ENCODE measurements around the gene GRK5.

Gene GRK5

DNA sequence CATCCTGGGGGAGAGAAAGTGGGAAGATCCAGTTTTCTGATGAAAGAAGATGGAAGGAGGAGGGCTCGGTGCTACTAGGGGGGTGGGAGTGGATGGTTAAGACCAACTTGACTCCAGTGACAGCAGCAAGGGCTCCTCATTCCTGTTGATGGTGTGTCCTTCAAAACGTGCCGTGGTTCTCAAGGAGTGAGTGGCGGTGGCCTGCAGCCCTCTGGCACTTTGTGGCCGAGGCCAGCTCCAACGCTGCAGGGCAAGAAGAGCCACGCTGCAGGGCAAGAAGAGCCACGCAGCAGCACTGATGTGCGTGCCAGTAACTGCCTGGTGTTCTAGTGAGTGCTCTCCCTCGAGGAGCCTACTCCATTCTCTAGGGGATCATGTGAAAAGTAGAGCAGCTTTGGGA lies 72.1 kb downstream of the GRK5 start:
- DNase-seq: no peak

DNA sequence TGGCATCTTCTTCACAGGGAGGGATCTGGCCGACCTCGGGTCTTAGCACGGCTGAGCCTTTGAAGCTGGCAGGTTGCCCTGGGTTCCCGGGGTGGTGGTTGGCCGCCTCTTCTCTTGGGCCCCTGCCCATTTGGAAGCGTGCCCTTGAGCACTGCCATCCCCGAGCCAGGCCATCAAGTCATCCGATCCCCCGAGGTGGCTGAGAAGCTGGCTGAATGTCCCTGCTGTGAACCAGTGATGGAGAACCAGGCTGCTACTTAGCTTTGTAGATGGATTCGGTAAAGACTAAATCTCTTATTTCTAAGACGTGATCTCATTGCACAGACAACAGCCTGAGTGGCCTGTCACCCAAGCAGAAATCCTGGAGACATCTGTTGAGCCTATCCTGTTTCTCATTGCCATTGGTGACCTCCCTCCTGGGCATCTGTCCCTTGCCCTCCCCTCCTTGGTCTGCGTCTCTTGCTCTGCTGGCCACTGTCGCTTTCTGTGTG lies 74.3 kb downstream of the GRK5 start:
- DNase-seq: no peak

DNA sequence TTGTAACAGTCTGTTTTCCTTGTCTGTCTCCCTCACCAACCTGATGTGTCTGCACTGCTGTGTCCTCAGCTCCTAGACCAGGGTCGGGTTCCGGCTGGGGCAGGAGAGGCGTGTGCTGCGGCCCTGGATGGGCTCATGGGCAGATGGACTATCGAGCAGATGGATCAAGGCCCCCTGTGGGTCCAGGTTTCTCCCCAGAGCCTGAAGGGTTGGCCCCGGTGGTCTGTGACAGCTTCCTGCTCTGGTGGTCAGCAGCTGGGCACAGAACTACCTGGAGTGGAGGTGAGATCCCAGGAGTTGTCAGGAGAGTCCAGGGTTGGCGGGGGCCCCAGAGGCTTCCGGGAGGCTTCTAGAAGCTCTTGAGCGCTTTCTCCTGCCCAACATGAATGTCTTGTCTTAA lies 75.1 kb downstream of the GRK5 start:
- DNase-seq: no peak

DNA sequence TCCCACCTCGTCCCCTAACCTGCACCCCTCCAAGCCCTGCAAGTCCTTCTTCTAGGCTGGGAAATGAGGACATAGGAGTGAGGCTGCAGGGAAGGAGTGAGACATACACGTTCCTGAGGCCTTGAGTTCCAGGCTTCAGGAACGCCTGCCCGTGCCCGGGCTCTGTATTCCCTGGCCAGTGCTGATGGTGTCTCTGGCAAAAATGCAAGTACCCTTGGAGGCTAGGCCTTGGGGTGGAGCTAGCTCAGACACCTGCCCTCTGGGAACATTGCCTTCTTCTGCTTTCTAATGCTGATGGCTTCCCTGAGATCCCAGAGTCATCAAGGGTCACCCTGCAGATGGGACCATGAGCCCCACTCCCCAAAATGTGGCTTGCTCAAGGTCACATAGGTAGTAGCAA lies 76.0 kb downstream of the GRK5 start:
- no peak for DNase-seq

DNA sequence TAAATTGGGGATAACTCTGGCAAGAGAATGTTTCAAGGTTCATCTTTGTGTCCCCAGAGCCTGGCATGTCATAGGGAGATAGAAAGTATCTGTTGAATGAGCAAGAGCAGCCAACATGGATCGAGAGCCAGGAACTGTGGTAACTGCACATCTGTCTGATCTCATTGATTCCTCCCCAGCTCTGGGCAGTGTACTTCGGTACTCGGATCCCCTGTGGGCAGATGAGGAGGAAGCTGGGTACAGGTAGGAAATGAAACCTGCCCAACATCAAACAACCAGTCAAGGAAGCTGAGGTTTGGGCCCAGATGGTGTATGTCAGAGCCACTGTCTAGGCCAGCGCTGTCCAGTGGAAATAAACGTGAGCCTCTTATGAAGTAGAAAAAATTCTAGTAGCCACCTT lies 76.4 kb downstream of the GRK5 start:
- no peak for DNase-seq

DNA sequence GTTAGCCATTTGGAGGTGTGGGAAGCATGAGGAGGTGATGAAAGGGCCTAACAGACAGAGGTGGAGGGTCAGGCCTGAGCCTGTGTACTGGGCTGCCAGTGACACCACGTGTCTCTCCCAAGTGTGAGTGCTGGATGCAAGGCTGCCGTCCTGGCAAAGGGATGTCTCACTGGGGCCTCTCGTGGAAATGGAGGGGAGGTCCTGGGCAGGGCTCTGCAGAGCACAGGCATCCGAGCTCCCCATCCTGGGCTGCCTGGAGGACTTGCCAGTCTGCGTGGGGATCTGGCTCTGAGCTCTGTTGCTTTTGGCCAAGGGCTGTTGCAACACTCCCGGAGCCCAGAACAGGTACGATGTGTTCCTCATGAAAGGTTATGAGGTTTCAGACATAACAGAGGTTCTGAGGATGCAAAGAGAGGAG lies 77.3 kb downstream of the GRK5 start:
- DNase-seq: no peak

DNA sequence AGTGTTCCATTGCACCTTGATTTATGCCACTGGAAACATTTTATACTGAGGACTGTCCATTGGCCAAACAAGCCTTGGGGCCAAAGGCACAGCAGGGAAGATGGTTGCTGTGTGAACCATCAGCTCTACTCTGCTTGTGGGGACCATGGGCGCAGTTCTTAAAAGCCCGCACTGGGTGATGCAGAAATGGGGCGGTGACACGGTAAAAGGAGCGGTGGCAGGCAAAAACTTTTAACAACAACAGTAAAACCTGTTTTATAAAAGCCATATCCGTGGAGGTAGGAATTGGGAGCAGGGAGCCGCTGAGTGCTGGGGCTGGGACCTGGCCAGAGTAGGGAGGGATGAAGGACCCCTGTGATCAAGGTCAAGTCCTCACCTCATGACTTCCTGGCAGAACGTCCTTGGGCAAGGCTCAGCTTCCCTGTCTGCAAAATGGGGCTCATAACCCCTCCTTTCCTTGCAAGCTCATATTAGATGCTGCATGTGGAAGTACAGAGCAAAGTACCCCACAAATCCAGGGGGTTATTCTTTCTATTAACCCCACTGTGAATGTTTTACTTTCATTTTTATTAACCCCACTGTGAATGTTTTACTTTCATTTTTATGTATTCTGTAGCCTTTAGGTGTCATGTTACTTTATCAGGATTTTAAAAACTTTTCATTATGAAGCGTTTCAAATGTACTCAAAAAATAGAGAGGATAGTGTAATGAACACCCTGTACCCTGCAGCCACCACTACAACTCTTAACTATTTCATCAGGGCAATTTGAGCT lies 78.3 kb downstream of the GRK5 start:
- DNase-seq: no peak

DNA sequence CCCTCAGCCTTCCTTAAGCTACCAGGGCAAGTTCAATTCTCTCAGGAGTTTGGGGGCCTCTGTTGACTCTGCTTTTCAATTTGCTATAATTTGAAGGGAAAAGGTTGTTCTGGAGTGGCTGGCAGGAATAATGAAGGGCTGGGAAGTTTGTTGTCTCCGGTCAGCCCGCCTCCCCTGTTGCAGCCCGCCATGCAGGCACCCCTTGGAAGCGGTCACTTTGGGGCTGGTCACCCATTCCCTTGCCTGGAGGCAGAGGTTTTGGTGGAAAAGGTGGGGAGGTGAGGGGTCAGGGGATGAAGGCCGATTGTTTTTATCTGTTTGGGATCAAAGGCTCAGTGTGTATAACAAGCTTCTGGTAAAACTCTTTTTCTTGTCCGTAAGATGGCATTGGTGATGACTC lies 79.1 kb downstream of the GRK5 start:
- DNase-seq: no peak

DNA sequence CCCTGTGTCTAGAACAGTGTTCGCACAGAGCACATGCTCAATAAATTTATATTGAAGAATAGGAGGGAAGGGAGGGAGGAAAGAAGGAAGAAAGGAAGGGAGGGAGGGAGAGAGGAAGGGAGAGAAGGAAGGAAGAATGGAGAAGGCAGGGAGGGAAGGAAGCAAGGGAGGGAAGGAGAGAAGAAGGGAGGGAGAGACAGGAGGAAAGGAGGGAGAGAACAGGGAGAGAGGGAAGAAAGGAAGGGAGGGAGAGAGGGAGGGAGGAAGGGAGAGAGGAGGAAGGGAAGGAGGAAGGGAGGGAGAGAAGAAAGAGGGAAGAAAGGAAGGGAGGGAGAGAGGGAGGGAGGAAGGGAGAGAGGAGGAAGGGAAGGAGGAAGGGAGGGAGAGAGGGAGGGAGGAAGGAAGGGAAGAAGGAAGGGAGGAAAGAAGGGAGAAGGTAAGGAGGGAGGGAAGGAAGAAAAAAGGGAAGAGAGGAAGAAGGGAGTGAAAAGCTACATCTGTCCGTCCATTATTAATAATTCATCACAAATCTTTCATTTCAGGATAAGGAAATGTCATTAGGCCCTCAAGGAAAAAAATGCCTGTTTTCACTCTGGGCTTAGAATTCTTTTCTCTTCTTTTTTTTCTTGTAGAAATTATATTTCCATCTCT lies 79.7 kb downstream of the GRK5 start:
- DNase-seq: no peak

DNA sequence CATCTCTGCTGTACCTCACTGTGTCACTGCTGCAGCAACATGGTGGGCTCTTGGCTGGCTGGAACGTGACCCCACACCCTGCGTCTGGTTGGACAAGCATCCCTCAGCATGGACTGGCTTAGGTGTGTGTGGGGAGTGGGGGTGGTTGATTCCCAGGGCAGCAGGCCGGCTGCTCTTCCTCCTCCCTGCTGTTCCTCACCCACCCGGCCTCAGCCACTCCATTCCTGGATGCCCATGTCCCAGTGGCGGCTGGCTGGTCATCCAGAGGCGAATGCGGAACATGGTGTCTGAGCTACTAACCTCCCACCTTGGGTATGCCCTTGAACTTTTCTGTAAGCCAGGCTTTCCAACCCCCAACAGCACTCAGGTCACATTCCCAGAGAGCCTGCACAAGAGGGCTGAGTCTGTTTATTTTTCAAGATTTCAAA lies 81.2 kb downstream of the GRK5 start:
- DNase-seq: no peak

DNA sequence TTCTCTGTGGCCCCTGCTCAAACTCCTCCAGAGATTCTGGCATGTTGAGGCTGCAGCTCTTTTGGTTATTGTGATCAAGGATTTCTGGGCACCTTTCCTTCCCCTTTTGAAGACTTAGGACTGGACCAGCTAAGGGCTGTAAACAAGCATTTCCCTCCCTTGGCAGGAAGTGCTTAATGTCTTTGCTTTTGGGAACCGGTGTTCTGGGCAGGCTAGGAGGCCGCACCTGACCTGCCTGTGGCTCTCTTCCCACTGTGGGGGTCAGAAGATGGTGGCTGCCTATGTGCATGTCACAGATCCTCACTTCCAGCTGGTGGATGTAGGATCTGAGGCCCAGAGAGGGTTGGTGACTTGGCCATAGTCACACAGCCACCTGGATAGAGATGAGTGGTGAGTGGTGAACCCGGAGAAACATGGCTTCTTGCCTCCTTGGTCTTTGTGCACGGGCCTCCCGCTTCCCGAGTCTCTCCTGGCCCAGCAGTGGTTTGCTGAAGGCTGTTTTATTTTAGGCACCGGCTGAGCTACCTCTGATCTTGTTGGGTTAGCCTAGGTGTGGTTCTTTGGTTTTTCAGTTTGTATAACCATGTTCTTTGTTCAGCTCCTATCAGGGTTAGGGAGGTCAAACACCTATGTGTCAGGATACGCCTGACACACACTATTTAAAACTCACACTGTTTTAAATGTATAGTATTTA lies 82.0 kb downstream of the GRK5 start:
- DNase-seq: no peak

DNA sequence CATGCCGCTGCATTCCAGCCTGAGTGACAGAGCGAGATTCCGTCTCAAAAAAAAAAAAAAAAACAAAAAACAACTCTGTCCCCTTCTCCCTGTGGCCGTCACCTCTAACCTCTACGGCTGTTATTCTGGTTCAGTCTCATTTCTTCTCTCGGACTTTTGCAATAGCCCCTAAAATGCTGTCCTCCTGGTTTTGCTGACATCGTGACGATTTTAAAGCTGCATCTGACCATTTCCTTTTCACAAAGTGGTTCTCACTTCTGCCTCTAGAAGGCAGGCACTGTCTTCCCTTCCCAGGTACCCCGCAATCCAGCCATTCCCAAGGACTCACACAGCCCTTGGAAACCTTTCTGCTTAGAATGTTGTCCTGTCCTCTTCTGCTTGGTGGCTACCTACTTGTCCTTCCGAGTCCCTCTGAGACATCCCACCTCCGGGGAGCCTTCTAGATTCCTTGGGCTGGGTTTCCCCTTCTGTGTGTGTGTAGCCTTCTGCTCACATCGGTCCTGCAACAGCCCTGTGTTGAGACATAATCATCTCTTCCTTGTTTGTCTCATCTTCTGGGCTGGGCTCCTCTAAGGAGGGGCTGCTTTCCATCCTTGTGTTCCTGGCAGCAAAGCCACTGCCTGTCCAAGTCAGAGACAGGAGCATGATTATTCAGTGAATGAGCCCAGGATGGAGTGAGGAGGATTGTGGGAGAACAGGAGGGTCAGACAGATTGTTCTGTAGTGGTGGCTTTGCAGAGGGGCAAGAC lies 83.1 kb downstream of the GRK5 start:
- no peak for DNase-seq

DNA sequence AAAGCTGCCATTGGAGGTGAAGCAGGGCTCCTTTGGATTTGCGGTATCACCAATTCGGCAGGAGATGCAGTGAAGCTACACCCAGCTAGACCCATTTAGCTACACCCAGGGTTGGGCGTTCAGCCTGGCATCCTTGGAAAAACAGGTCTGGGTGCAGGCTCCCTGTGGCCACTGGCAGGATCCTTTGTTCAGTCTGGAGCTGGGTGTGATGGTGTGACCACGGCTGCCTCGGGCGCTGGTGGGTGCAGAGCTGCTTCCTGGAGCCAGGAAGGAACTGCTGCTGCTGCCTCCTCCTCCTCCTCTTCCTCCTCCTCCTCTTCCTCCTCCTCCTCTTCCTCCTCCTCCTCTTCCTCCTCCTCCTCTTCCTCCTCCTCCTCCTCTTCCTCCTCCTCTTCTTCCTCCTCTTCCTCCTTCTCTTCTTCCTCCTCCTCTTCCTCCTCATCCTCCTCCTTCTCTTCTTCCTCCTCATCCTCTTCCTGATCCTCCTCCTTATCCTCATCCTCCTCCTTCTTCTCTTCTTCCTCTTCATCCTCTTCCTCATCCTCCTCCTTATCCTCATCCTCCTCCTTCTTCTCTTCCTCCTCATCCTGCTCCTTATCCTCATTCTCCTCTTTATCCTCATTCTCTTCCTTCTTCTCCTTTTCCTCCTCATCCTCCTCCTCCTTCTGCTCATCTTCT lies 84.0 kb downstream of the GRK5 start:
- no peak for DNase-seq

DNA sequence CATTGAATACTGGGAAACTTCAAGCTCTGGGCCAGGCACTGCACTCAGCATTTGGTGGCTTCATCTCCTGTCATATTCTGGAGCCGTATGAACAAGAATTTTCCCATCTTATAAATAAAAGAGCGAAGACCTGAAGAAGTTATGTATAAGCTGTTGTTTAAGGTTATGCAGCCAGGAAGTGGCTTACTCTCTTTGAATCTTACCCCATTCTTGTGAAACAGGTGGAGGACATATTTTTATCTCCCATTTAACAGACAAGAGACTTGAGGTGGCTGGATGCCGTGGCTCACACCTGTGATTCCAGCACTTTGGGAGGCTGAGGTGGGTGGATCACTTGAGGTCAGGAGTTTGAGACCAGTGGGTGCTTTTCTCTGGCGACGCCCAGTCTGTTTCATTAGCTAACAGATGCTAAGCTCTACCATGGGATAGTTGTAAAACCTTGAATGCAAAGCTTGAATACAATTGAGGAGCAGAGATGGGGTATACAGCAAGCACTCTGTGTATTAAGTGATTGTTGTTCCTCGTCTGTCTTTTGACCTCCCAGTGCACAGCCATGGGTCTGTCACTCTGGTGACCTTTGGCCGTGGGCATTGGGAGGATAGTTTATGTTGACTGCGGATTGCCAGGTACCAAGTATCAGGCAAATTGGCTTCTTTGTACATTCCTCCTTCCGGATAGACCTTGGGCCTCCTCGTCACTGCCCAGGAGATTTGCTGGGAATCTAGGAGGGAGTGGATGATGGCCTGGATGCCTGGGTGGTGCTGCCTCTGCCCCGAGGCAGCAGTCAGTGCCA lies 85.8 kb downstream of the GRK5 start:
- DNase-seq: no peak

DNA sequence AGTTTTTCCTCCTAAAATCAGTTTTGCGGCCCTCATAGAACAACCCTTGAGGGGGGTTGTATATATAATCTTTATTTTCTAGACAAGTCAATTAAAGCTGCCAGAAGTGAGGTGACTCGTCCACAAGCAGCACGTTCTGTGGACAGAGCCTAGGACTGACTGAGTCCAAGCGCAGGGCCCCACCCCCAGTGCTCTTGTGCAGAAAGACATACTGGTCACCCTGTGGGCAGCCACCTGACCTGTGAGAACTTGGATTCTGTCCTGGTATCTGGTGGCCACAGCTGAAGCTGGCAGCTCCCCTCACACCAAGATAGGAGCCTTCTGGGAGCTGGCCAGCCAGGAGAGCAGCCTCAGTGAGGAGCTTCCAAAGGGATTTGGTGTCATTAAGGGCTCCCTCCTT lies 89.3 kb downstream of the GRK5 start:
- no peak for DNase-seq

DNA sequence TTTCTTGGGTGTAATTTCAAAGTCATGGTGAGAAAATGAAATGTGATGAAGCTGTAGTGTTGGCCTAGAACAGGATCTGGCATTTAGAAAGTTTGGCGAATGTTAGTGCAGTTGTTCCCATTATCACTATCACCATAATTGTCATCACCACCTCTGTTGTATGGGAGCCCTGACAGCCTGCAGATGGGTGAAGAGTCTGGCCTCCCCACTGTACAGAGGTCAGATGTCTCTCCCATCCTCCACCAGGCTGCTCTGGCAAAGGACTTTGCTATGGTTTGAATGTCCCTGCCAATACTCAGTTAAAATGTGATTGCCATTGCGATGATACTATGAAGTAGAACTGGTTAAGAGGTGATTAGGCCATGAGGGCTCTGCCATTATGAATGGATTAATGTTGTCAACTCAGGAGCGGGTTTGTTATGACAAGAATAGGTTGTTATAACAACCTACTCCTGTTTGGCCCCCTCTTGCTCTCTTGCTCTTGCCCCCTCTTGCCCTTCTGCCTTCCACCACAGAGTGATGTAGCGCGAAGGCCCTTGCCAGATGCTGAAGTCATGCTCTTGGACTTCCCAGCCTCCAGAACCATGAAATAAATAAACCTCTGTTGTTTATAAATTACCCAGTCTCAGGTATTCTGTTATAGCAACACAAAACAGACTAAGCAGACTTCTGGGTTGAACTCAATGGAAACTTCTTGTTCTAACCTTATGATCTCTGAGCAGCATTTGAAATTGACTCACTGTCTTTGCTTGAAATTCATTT lies 90.0 kb downstream of the GRK5 start:
- DNase-seq: no peak

DNA sequence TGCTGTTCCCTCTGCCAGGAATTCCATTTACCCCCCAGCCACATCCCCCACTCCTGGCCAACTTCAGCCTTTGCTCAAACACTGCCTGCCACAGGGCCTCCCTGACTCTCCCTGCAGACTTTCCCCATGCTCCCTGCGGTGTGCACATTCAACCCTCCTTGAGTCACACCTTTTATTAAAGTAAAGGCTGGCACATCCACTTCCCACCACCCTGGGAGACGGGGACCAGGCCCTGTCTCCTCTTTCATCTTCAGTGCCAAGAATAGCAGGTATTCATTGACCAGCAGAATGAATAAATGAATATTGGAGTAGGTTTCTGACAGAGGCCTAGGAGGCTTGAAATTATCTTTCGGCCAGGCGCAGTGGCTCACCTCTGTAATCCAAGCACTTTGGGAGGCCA lies 91.4 kb downstream of the GRK5 start:
- DNase-seq: no peak

DNA sequence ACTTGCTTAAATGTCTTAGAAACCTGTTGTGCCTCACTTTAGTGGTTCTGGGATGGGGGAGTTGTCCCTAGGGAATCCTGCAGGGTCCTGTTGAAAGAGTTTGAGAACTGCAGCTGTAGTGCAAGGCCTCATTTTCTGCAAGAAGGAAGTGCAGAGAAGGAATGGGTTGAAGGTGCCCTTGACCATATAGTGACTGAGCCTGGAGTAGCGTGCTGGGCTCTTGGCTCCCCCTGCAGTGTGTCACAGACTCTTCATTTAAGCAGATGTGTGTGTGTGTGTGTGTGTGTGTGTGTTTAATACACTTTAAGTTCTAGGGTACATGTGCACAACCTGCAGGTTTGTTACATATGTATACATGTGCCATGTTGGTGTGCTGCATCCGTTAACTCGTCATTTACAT lies 92.2 kb downstream of the GRK5 start:
- no peak for DNase-seq

DNA sequence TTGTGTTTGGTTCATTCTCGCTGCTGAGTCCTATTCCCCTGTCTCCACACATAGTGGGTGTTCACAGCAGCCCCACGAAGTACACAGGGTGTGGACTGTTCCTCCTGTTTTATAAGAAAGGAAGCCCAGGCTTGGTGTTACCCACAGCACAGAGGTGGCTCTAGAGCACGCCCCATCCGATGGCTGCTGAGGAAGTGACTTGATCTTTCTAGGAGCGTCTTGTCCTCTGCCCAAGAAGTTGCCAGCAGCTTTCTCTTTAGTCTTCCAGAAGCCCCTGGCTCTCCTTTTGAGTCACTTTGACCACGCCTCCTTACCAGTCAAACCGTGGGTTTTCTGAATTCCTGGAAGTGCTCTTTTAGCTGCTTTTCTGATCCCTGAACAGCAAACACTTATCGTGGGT lies 94.0 kb downstream of the GRK5 start:
- DNase-seq: no peak

DNA sequence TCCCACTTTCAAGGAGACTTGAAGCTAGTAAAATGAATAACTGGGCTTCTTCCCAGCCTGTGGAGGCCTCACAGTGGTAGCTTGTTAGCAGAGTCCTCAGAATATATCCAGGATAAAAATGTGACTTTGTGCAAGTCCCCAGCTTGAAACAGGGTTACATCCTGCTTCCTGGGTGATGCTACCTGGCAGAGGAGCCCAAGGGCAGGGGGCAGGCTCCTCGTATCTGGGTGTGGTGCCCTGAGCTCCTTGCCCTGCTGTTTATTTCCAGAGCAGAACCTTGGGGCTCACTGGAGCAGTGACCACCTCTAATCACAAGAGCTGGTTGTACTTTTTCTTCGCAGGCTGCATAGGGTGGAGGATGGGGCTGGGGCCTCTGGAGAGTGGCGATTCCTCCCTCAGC lies 94.8 kb downstream of the GRK5 start:
- no peak for DNase-seq
